ENCODE results near the gene ASIC2.

Gene ASIC2

GRCh38 chr17:33109336-33110072, 183.6 kb downstream of the ASIC2 start:
- DNase-seq = no peak

GRCh38 chr17:33106525-33107165, 186.4 kb downstream of the ASIC2 start:
- no peak for DNase-seq

DNA sequence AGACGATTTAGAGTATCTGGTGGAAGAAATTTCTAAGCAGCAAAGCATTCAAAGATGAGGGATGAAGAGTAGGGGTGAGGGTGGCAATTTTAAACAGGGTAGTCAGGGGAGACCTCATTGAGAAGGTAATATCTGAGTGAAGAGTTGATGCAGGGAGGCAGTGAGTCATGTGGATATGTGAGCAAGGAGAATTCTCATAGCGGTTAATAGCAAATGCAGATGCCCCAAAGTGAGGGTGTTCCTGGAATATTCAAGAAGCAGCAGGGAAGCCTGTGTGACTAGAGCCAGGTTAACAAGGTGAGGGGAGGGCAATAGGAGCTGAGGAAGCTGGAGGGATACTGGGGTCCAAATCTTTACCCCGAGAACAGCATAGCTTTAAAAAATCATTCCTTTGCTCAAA, 187.2 kb downstream of the ASIC2 start:
- no peak for DNase-seq

GRCh38 chr17:33099906-33100305, 193.2 kb downstream of the ASIC2 start:
- no peak for DNase-seq

DNA sequence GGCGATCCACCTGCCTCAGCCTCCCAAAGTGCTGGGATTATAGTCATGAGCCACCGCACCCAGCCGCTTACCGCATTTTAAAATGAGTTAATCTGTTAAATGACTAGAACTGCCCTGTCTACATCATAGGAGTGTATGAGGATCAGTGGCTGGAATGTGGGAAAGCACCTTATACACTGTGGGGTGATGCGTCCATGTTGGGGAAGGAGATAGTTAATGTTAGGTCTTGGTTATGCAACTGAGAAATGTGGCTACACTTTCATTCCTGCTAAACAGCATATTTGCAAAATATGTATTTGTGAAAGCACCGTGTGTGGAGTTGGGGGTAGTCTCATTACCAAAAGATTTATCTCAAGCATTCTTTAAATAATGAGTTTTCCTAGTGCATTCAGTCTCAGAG, 193.8 kb downstream of the ASIC2 start:
- no peak for DNase-seq

DNA sequence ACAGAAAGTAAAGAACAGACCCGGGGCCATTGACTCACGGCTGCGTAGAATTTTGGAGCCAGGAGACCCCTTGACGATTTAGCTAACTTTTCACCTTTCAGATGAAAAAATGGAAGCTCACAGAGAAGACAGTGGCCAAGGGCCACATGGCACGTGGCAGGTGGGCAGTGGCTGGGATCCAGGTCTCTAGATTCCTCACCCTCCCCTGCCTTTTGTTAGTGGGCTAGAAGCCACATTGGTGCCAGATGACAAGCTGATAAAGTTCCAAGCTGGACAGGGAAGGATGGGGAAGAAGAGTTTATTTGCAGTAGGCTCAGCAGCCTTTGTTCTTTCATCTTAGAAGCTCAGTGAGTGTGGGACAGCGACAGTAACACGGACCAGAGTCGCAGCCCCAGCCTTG, 195.7 kb downstream of the ASIC2 start:
- no peak for DNase-seq

DNA sequence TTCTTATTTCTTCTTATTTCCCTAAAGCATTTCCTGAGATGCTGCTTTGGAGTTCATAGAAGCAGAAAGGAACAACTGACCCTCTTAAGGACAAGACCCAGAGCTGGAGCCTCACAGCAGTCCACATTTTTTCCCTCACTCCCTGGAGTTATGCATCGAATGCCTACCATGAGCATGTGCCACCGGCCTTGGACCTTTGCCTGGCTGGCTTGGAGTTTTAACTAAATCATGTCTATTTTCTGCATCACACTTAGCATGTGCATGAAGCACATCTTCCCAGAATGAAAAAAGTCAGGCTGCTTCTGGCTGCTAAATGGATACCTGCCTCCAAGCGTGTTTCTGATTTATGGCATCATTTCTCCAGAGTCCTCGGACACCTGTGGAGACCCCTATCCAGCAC, 196.9 kb downstream of the ASIC2 start:
- DNase-seq = no peak

DNA sequence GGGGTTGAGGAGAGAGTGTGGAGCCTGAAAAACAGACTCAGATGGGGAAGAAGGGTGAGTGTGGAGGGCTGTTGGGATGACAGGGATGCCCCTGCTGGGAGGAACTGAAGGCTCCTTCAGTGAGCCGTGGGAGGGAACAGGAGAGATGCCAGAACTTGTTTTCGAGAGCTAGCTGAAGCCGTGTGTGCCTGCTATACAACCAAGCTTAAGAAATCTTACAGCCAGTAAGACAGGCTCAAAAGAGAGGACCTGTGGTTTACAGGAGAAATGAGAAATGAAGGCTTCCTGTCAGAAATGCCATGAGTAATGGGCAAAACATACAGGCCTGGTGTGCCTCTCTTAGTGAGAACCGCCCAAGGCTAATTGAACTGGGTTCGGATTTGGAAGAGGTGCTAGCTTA, 201.8 kb downstream of the ASIC2 start:
- no peak for DNase-seq

- DNase-seq = no peak
These were observed 202.3 kb downstream of the ASIC2 start for GRCh38 chr17:33090806-33091205.

DNA sequence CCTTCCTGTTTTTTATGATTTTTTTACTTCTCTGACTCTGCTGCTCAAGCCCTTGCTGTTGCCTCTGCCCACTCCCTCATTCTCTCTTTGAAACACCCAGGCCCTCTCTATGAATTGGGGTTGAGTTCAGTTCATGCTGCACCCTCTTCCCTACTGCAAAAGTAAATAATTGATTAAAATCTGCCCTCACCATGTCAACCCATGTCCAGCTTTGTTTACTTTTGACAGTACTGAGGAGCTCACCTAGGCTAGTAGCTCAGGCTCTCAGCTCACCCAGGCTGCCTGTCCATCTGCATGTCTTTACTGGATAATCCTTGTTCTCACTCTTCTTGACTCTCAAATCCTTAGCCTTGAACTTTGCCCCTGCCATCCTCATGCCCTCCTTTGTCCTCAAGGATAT, 206.2 kb downstream of the ASIC2 start:
- no peak for DNase-seq

DNA sequence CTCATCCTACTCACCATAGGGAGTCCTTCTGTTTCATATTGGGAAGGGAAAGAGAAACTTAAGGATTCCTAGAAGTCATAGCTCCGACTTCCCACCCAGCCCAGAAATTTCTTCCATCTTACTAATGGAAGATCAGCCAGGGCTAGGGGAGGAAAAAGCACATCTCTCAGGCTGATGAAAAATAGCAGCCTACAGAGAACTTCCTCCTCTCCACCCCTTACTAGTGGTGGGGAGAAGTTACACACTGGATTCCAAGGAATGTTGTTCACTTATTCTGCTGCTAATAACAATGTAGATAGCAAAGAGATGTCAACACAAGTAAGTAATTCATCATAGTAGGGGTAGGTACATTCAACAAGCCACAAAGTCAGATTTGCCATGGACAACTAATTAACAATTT, 207.1 kb downstream of the ASIC2 start:
- DNase-seq = no peak

DNA sequence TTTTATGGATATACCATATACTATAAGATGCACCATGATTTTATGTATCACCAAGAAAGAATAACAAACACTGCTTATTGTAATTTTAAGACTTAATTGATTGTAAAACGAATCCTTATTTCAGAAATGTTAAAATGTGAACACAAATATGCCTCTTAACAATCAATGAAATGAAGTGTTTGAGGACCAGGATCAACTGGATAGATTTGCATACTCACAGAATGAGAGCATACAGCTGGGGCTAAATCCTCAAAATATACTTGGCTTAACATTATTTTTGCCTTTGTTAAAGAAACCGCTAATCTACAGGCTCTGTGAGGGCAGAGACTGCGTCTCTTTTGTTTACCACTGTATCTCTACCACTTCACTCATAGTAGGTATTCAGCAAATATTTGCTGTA, 207.8 kb downstream of the ASIC2 start:
- DNase-seq = no peak

GRCh38 chr17:33084755-33085154, 208.3 kb downstream of the ASIC2 start:
- no peak for DNase-seq

DNA sequence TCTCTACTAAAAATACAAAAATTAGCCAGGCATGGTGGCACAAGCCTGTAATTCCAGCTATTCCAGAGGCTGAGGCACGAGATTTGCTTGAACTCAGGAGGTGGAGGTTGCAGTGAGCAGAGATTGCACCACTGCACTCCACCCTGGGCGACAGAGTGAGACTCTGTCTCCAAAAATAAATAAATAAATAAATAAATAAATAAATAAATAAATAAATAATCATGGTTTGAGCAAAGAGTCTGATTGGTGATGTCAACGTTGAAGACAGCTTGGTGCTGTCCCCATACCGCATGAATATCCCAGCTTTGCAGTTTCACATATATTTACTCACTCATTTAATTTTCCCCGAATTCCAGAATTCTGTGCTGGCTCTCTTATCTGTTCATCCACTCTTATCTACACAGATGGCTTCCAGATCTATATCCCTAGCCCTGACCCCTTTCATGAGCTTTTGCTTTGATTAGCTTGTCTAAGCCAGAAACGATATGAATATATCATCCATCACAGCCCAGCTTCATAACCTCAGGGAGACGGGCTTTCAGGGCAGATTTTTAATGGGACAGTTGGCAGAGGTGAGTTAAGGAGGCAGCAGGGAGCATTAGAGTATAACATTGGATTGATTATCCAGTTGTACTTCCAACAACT, 210.4 kb downstream of the ASIC2 start:
- no peak for DNase-seq

- no peak for DNase-seq
These were observed 213.0 kb downstream of the ASIC2 start for GRCh38 chr17:33080091-33080490.

- DNase-seq = no peak
These were observed 213.9 kb downstream of the ASIC2 start for GRCh38 chr17:33079201-33079600.

- no peak for DNase-seq
These were observed 216.1 kb downstream of the ASIC2 start for GRCh38 chr17:33076979-33077378.

- DNase-seq = no peak
These were observed 219.7 kb downstream of the ASIC2 start for GRCh38 chr17:33073416-33073815.

GRCh38 chr17:33072421-33073161, 220.5 kb downstream of the ASIC2 start:
- no peak for DNase-seq

- DNase-seq = no peak
These were observed 221.4 kb downstream of the ASIC2 start for GRCh38 chr17:33071656-33072055.

DNA sequence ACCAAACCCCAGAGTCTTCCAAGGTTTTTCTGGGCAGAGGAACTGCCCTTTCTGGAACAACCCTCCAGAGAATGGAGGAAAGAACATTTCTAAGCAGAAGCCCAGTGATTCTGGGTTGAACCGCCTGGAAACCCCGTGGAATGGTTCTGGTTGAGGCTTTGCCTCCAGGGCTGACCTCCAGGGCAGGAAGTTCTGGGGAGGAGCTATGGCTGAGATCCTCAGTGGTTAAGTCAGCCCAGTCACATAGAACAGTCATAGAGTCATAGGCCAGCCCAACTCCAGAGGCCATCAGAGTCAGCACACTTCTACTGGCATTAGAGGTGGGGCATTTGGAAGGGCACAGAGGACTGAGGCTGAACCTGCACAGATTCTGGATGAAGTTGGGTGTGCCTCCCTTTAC, 235.5 kb downstream of the ASIC2 start:
- DNase-seq = no peak

- DNase-seq = no peak
These were observed 236.5 kb downstream of the ASIC2 start for GRCh38 chr17:33056399-33057146.

DNA sequence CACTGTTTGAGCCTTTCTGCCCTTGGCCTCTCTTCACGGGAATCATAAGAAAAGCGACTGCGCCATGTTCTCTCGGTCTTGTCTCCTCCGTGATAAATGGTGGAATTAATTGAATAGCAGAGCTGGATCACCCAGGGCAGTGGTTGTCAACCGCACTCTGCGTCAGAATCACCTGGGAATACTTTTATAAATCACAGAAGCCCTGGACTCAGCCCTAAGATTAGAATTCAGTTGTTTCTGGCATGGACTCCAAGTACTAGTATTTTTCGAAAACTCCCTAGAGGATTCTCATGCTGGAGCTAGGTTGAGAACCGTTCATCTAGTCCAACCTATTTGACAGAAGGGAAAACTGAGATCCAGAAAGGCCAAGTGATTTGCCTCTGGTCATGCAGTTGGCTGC, 237.3 kb downstream of the ASIC2 start:
- DNase-seq = no peak
